Spleen (tissue), 7 donors: ENCODE data around the gene SPDL1.

ENCODE experiments used
- CTCF ChIP-seq, 11 experiments: fragments of 200-600 bp in 7 of 11; fragments of 450-650 bp in 4 of 11; sonication (generic) in 4 of 11; IDR thresholded peaks in 8 of 11; conservative IDR thresholded peaks in 3 of 11; 1 replicate in 7 of 11; 2 replicates in 4 of 11; pipeline versions ENCODE4 v1.4.0 to v1.8.0; 2016 to 2021; ENCODE audit warnings: antibody characterized with exemption in 11 of 11, inconsistent platforms in 4 of 11, mild to moderate bottlenecking in 1 of 11
- POLR2A ChIP-seq, 3 donors: fragments of 450-650 bp; IDR thresholded peaks; one replicate each; pipeline ENCODE4 v1.5.1; 2017; ENCODE audit warnings: antibody characterized with exemption in 3 of 3, mild to moderate bottlenecking in 1 of 3
- POLR2AphosphoS5 ChIP-seq, 3 donors: sonication (generic); formaldehyde crosslinking; IDR thresholded peaks; one replicate each; pipeline ENCODE4 v1.5.1; 2017; ENCODE audit warnings: antibody characterized with exemption in 3 of 3
- donor health status: DM: no; HTN: no; CAD: no; lungs with moderate emphysema.
- donor health status: DM: no; HTN: no; CAD: no.
- donor health status: DM: no; HTN: no; CAD: no.

GRCh38 chr5:169548315-169548714, 35.3 kb upstream of the SPDL1 start:
- peak in 1 of 11 experiments; percentile 12 for TF ChIP-seq CTCF (IDR thresholded peaks at IDR 0.05 in 8 of 11, conservative IDR thresholded peaks at IDR 0.05 in 3 of 11)
- TF ChIP-seq POLR2A (IDR thresholded peaks at IDR 0.05) = no peak
- no peak for TF ChIP-seq POLR2AphosphoS5 (IDR thresholded peaks at IDR 0.05)
